ENCODE measurements around the gene POU4F1.
A peak's percentile ranks its signal among the peaks of the same experiment; 100 is the strongest.
"Not testable (repeated sequence)": the region's sequence is repeated elsewhere in the genome, so short reads cannot be mapped to it uniquely, and the experiment has no call there.

POU4F1 gene

GRCh38 chr13:78603240-78603957 lies at the start of gene POU4F1:
TSS of gene POU4F1 (minus strand) at chr13:78603552. CDS start at chr13:78603326, 226 bp downstream.
- DNase-seq (ENCODE audit: low read depth in 2 of 2), result peak; percentile 63 to 68

- no peak for DNase-seq (ENCODE audit: low read depth in 2 of 2)
Measured at GRCh38 chr13:78652651-78653050, 49.3 kb upstream of the POU4F1 start.

GRCh38 chr13:78650717-78651083 lies 47.3 kb upstream of the POU4F1 start:
- no peak for DNase-seq (ENCODE audit: low read depth in 2 of 2)

GRCh38 chr13:78649997-78650716 lies 46.8 kb upstream of the POU4F1 start:
- no peak for DNase-seq (ENCODE audit: low read depth in 2 of 2)

- DNase-seq (ENCODE audit: low read depth in 2 of 2), result not testable (repeated sequence)
Measured at GRCh38 chr13:78647109-78647678, 43.8 kb upstream of the POU4F1 start.

GRCh38 chr13:78638216-78638615 lies 34.9 kb upstream of the POU4F1 start:
- DNase-seq (ENCODE audit: low read depth in 2 of 2), result no peak

- no peak for DNase-seq (ENCODE audit: low read depth in 2 of 2)
Measured at GRCh38 chr13:78636495-78636894, 33.1 kb upstream of the POU4F1 start.

- DNase-seq (ENCODE audit: low read depth in 2 of 2), result no peak
Measured at GRCh38 chr13:78632996-78633395, 29.6 kb upstream of the POU4F1 start.

GRCh38 chr13:78631077-78631476 lies 27.7 kb upstream of the POU4F1 start:
- no peak for DNase-seq (ENCODE audit: low read depth in 2 of 2)

GRCh38 chr13:78630511-78630910 lies 27.2 kb upstream of the POU4F1 start:
- no peak for DNase-seq (ENCODE audit: low read depth in 2 of 2)

GRCh38 chr13:78625384-78625783 lies 22.0 kb upstream of the POU4F1 start:
- no peak for DNase-seq (ENCODE audit: low read depth in 2 of 2)

- no peak for DNase-seq (ENCODE audit: low read depth in 2 of 2)
Measured at GRCh38 chr13:78623132-78623531, 19.8 kb upstream of the POU4F1 start.

GRCh38 chr13:78620936-78621470 lies 17.7 kb upstream of the POU4F1 start:
- no peak for DNase-seq (ENCODE audit: low read depth in 2 of 2)

- no peak for DNase-seq (ENCODE audit: low read depth in 2 of 2)
Measured at GRCh38 chr13:78618411-78618810, 15.1 kb upstream of the POU4F1 start.

GRCh38 chr13:78611040-78611439 lies 7.7 kb upstream of the POU4F1 start:
- DNase-seq (ENCODE audit: low read depth in 2 of 2), result no peak

- DNase-seq (ENCODE audit: low read depth in 2 of 2), result no peak
Measured at GRCh38 chr13:78610381-78610883, 7.1 kb upstream of the POU4F1 start.

GRCh38 chr13:78609464-78610205 lies 6.3 kb upstream of the POU4F1 start:
- DNase-seq (ENCODE audit: low read depth in 2 of 2), result no peak

- DNase-seq (ENCODE audit: low read depth in 2 of 2), result no peak
Measured at GRCh38 chr13:78608688-78609463, 5.5 kb upstream of the POU4F1 start.

GRCh38 chr13:78608252-78608687 lies 4.9 kb upstream of the POU4F1 start:
- no peak for DNase-seq (ENCODE audit: low read depth in 2 of 2)

GRCh38 chr13:78607409-78608251 lies 4.3 kb upstream of the POU4F1 start:
- no peak for DNase-seq (ENCODE audit: low read depth in 2 of 2)

Data from stimulated activated CD4-positive, alpha-beta T cell treated with anti-CD3 and anti-CD28 coated beads, Interleukin-4, amount 100 ng/mL, for 48 hours (primary cell).